ENCODE measurements around the gene AK8. TPM values are rescaled to one million over a fixed set of nuclear protein-coding genes. Genes with fewer than 3 reads are reported as not detected.

AK8 gene
- total and polyA plus RNA-seq, 2 of the 4 experiments (the other 2 are of a cell fraction) = under 0.01 to 0.09 TPM

- Histone ChIP-seq H3K23ac (ENCODE audit: low read depth, low read length) (no peak overlapping the region), H4K5ac (ENCODE audit: low read depth, low read length) (no peak overlapping the region), H3K4me1 (ENCODE audit: control insufficient read depth, insufficient read depth, low read length) (no peaks in the 10 kb centered on the region), H3K14ac (replicated peaks; ENCODE audit: low read depth, low read length) (no peak overlapping the region), H4K20me1 (ENCODE audit: insufficient read depth, low read length) (peaks cover 10% of the 10 kb centered on the region; the same call in 1 of the 2 replicates), H3K27ac (ENCODE audit: insufficient read depth, low read length) (no peak overlapping the region), H4K8ac (ENCODE audit: low read depth in 2 of 2, low read length in 2 of 2) (no peak overlapping the region), H3K9me3 (ENCODE audit: control insufficient read depth, insufficient read depth, low read length) (no peaks in the 10 kb centered on the region), H3K9me1 (ENCODE audit: insufficient read depth, low read length) (peaks cover 3% of the 10 kb centered on the region), H3K9ac (ENCODE audit: low read depth, low read length) (no peak overlapping the region), H2AFZ (replicated peaks; ENCODE audit: low read length, poor library complexity) (no peak overlapping the region), H3K4me2 (ENCODE audit: low read depth, low read length) (no peak overlapping the region), H3K18ac (ENCODE audit: low read depth, low read length) (no peak overlapping the region), H2BK120ac (ENCODE audit: low read depth, low read length) (no peak overlapping the region), H2BK20ac (ENCODE audit: low read depth, low read length) (no peak overlapping the region), H2BK5ac (ENCODE audit: low read depth, low read length, poor library complexity, severe bottlenecking) (no peak overlapping the region), H3K27me3 (ENCODE audit: control insufficient read depth, insufficient read depth, low read length) (no peaks in the 10 kb centered on the region), H3K4ac (ENCODE audit: low read depth, low read length) (no peak overlapping the region), H3K56ac (ENCODE audit: extremely low read depth, insufficient read depth, low read length) (no peak overlapping the region), H2AK5ac (ENCODE audit: low read depth, low read length) (no peak overlapping the region), H2BK15ac (ENCODE audit: low read depth, low read length) (no peak overlapping the region), H2AK9ac (replicated peaks; ENCODE audit: low read depth, low read length, poor library complexity) (no peak overlapping the region), H3K36me3 (ENCODE audit: control insufficient read depth, insufficient read depth, low read length) (peaks cover 33% of the 10 kb centered on the region), H3K79me1 (ENCODE audit: low read depth in 1 of 2, low read length in 2 of 2) (peaks cover 3 to 23% of the 10 kb centered on the region in 2 experiments), H4K91ac (ENCODE audit: insufficient read depth, low read depth, low read length) (no peak overlapping the region), H3K4me3 (ENCODE audit: insufficient read depth, low read depth, low read length) (no peak overlapping the region)
- CTCF ChIA-PET = no interaction called here
- intact Hi-C loops (cut with micrococcal nuclease) = no loop called here
- dilution Hi-C loops (cut with HindIII; ENCODE audit: low sequenced_read_pairs, unreplicated experiment) = no loop called here
- no peak for ATAC-seq (ENCODE audit: low read depth)
- in situ Hi-C loops (cut with MboI; ENCODE audit: low sequenced_read_pairs) = no loop called here
- BruUV-seq (replicated peaks) = no TSS peak
- WGBS, 2 experiments (ENCODE audit: extremely low coverage in 2 of 2, insufficient read length in 1 of 2) = no CpG with 5 or more reads among the region's 1 CpG
- POLR2A ChIA-PET (ENCODE audit: unreplicated experiment) = no interaction called here
- TF ChIP-seq CTCF (conservative IDR thresholded peaks at IDR 0.05; ENCODE audit: low read depth, low read length) (no peak), MXI1 (IDR thresholded peaks at IDR 0.05; ENCODE audit: borderline replicate concordance, low read depth, low read length) (no peak), MAZ (IDR thresholded peaks at IDR 0.05; ENCODE audit: borderline replicate concordance, low read depth, low read length) (no peak), SMC3 (IDR thresholded peaks at IDR 0.05; ENCODE audit: low read depth, low read length) (no peak), RFX5 (IDR thresholded peaks at IDR 0.05; ENCODE audit: low read depth, low read length) (no peak), USF2 (IDR thresholded peaks at IDR 0.05; ENCODE audit: low read depth, low read length) (no peak), ELK1 (IDR thresholded peaks at IDR 0.05; ENCODE audit: borderline replicate concordance, low read depth, low read length) (no peak), BHLHE40 (IDR thresholded peaks at IDR 0.05; ENCODE audit: low read depth, low read length) (no peak), FOS (IDR thresholded peaks at IDR 0.05; ENCODE audit: low read depth, low read length) (no peak), RAD21 (IDR thresholded peaks at IDR 0.05; ENCODE audit: low read length) (no peak), RCOR1 (IDR thresholded peaks at IDR 0.05; ENCODE audit: insufficient replicate concordance, low read length) (no peak), CEBPB (IDR thresholded peaks at IDR 0.05; ENCODE audit: low read depth, low read length) (no peak), NFE2L2 (IDR thresholded peaks at IDR 0.05; ENCODE audit: low read depth, low read length) (no peak), CHD1 (IDR thresholded peaks at IDR 0.05; ENCODE audit: low read depth, low read length) (no peak), POLR2A (IDR thresholded peaks at IDR 0.05; ENCODE audit: low read depth, low read length) (no peak), MAFK (IDR thresholded peaks at IDR 0.05; ENCODE audit: low read depth, low read length) (no peak)
- no peak for DNase-seq
Measured at GRCh38 chr9:132690696-132691095, 187.4 kb downstream of the AK8 start.

Data from IMR-90 (cell line).